ENCODE data around the gene C16orf86.

The C16orf86 gene

GRCh38 chr16:67675999-67676398 is 9.4 kb downstream of the C16orf86 start:
- no peak overlapping the region for H3K27ac ChIP-seq (ENCODE audit: low read depth, low read length)
- no peak for TF ChIP-seq CTCF (IDR thresholded peaks at IDR 0.05; ENCODE audit: insufficient read depth, low read length, poor library complexity, severe bottlenecking)
- no peak for TF ChIP-seq EZH2phosphoT487 (conservative IDR thresholded peaks at IDR 0.05; ENCODE audit: low read length)

GRCh38 chr16:67676516-67676915 is 9.9 kb downstream of the C16orf86 start:
- H3K79me2 ChIP-seq (ENCODE audit: insufficient read depth, low read length), result no peaks in the 10 kb centered on the region
- H3K36me3 ChIP-seq (ENCODE audit: low read length), result no peaks in the 10 kb centered on the region
- no peak overlapping the region for H2AFZ ChIP-seq (ENCODE audit: low read depth, low read length, severe bottlenecking)
- no peak overlapping the region for H3K4me2 ChIP-seq (ENCODE audit: low read depth, low read length, poor library complexity, severe bottlenecking)
- H3K9me3 ChIP-seq (ENCODE audit: insufficient read depth, low read length), result no peaks in the 10 kb centered on the region
- no peaks in the 10 kb centered on the region for H3K9me2 ChIP-seq (replicated peaks; ENCODE audit: insufficient read depth, low read length)
- no peak overlapping the region for H3K27ac ChIP-seq (ENCODE audit: low read depth, low read length)
- no peaks in the 10 kb centered on the region for H3F3A ChIP-seq (ENCODE audit: insufficient read depth)
- H3K9ac ChIP-seq (ENCODE audit: low read length), result no peak overlapping the region
- H3K27me3 ChIP-seq (ENCODE audit: low read length), result no peaks in the 10 kb centered on the region
- H3K4me3 ChIP-seq (ENCODE audit: insufficient read depth, low read length, poor library complexity, severe bottlenecking), result no peak overlapping the region
- H4K20me1 ChIP-seq (ENCODE audit: low read depth, low read length), result no peaks in the 10 kb centered on the region
- no peak for TF ChIP-seq CTCF (IDR thresholded peaks at IDR 0.05; ENCODE audit: insufficient read depth, low read length, poor library complexity, severe bottlenecking)
- TF ChIP-seq EZH2phosphoT487 (conservative IDR thresholded peaks at IDR 0.05; ENCODE audit: low read length), result no peak

More at GRCh38 chr16:67675999-67676398, 9.4 kb downstream of the C16orf86 start:
- no peak overlapping the region for H2AFZ ChIP-seq (ENCODE audit: low read depth, low read length, severe bottlenecking)
- H3F3A ChIP-seq (ENCODE audit: insufficient read depth), result no peaks in the 10 kb centered on the region
- no peaks in the 10 kb centered on the region for H3K36me3 ChIP-seq (ENCODE audit: low read length)
- no peaks in the 10 kb centered on the region for H3K27me3 ChIP-seq (ENCODE audit: low read length)
- no peaks in the 10 kb centered on the region for H3K9me2 ChIP-seq (replicated peaks; ENCODE audit: insufficient read depth, low read length)
- H3K4me3 ChIP-seq (ENCODE audit: insufficient read depth, low read length, poor library complexity, severe bottlenecking), result no peak overlapping the region
- H3K9ac ChIP-seq (ENCODE audit: low read length), result no peak overlapping the region
- H3K9me3 ChIP-seq (ENCODE audit: insufficient read depth, low read length), result no peaks in the 10 kb centered on the region
- no peaks in the 10 kb centered on the region for H4K20me1 ChIP-seq (ENCODE audit: low read depth, low read length)
- H3K79me2 ChIP-seq (ENCODE audit: insufficient read depth, low read length), result no peaks in the 10 kb centered on the region
- no peak overlapping the region for H3K4me2 ChIP-seq (ENCODE audit: low read depth, low read length, poor library complexity, severe bottlenecking)

GRCh38 chr16:67676939-67677338 is 10.3 kb downstream of the C16orf86 start:
- Histone ChIP-seq H3K27ac (ENCODE audit: low read depth, low read length) (no peak overlapping the region), H3K27me3 (ENCODE audit: low read length) (no peaks in the 10 kb centered on the region), H3K9me2 (replicated peaks; ENCODE audit: insufficient read depth, low read length) (no peaks in the 10 kb centered on the region), H3K9me3 (ENCODE audit: insufficient read depth, low read length) (no peaks in the 10 kb centered on the region), H2AFZ (ENCODE audit: low read depth, low read length, severe bottlenecking) (no peak overlapping the region), H3F3A (ENCODE audit: insufficient read depth) (no peaks in the 10 kb centered on the region), H3K9ac (ENCODE audit: low read length) (no peak overlapping the region), H3K4me3 (ENCODE audit: insufficient read depth, low read length, poor library complexity, severe bottlenecking) (no peak overlapping the region), H4K20me1 (ENCODE audit: low read depth, low read length) (no peaks in the 10 kb centered on the region), H3K79me2 (ENCODE audit: insufficient read depth, low read length) (no peaks in the 10 kb centered on the region), H3K4me2 (ENCODE audit: low read depth, low read length, poor library complexity, severe bottlenecking) (no peak overlapping the region), H3K36me3 (ENCODE audit: low read length) (no peaks in the 10 kb centered on the region)
- TF ChIP-seq CTCF (IDR thresholded peaks at IDR 0.05; ENCODE audit: insufficient read depth, low read length, poor library complexity, severe bottlenecking) (no peak), EZH2phosphoT487 (conservative IDR thresholded peaks at IDR 0.05; ENCODE audit: low read length) (no peak)
